ENCODE measurements around the gene MRPL4. TPM values are rescaled to one million over a fixed set of nuclear protein-coding genes. Genes with fewer than 3 reads are reported as not detected.

The MRPL4 gene
- total and polyA plus RNA-seq, 2 experiments from 2014 or later = 92.0 to 171 TPM

- Histone ChIP-seq H3F3A (replicated peaks; ENCODE audit: low read depth) (peaks cover 13% of the 10 kb centered on the region; the same call in 1 of the 2 replicates), H2AFZ (peak within 1 kb of the TSS; percentile 94), H3K27me3 (ENCODE audit: insufficient read depth) (peaks cover 45% of the 10 kb centered on the region), H3K4me2 (peak within 1 kb of the TSS; percentile 77), H3K4me1 (ENCODE audit: insufficient read depth) (peaks cover 4% of the 10 kb centered on the region; the same call in 1 of the 2 replicates), H3K36me3 (ENCODE audit: insufficient read depth) (no peaks in the 10 kb centered on the region), H3K4me3 (peak within 1 kb of the TSS; percentile 53), H3K9me2 (ENCODE audit: insufficient read depth) (no peaks in the 10 kb centered on the region), H3K79me2 (replicated peaks; ENCODE audit: insufficient read depth) (no peaks in the 10 kb centered on the region), H4K20me1 (replicated peaks; ENCODE audit: insufficient read depth) (no peaks in the 10 kb centered on the region), H3K27ac (ENCODE audit: low read depth) (no peak within 1 kb of the TSS)
- no peak within 1 kb of the TSS for H3K27ac Mint-ChIP-seq
- H3K9me3 Mint-ChIP-seq = no peaks in the 10 kb centered on the region; the same call in 2 of the 3 replicates
- DNase-seq (ENCODE audit: low spot score) (peak; percentile 88), ATAC-seq (peak; percentile 78)
- H3K4me3 Mint-ChIP-seq = peak within 1 kb of the TSS; percentile 65
- peaks cover 4% of the 10 kb centered on the region; the same call in 2 of the 3 replicates for H3K4me1 Mint-ChIP-seq
- peaks cover 45% of the 10 kb centered on the region for H3K27me3 Mint-ChIP-seq (ENCODE audit: insufficient read depth, low read depth, poor library complexity)
- H3K36me3 Mint-ChIP-seq (ENCODE audit: low read depth) = peaks cover 4% of the 10 kb centered on the region; the same call in 1 of the 3 replicates
- TF ChIP-seq EZH2 (IDR thresholded peaks at IDR 0.05; ENCODE audit: low read depth, unreplicated experiment) = peak; percentile 46
- no peak for TF ChIP-seq CTCF (conservative IDR thresholded peaks at IDR 0.05; ENCODE audit: low read depth in 2 of 2)
- peak; percentile 49; the same call in 1 of the 2 replicates for TF ChIP-seq POLR2AphosphoS5 (IDR thresholded peaks at IDR 0.05; ENCODE audit: low read depth)
- no peak for TF ChIP-seq JUNB (IDR thresholded peaks at IDR 0.05; ENCODE audit: unreplicated experiment)
- TF ChIP-seq ZNF114 (CRISPR knock-in tag; IDR thresholded peaks at IDR 0.05) = no peak
These were observed 18.8 kb downstream of the MRPL4 start, which contains the start of gene ICAM1 for GRCh38 chr19:10270616-10271394. ICAM1 (plus strand) TSS chr19:10271120; CDS start chr19:10271160, 40 bp downstream.

- H3K4me1 Mint-ChIP-seq = peaks cover 4% of the 10 kb centered on the region; the same call in 2 of the 3 replicates
- Histone ChIP-seq H3K4me2 (peak overlapping the region; percentile 77), H3K36me3 (ENCODE audit: insufficient read depth) (no peaks in the 10 kb centered on the region), H3K4me3 (peak overlapping the region; percentile 53), H3K27me3 (ENCODE audit: insufficient read depth) (peaks cover 45% of the 10 kb centered on the region), H3K9me2 (ENCODE audit: insufficient read depth) (no peaks in the 10 kb centered on the region), H4K20me1 (replicated peaks; ENCODE audit: insufficient read depth) (no peaks in the 10 kb centered on the region), H3K79me2 (replicated peaks; ENCODE audit: insufficient read depth) (no peaks in the 10 kb centered on the region), H3K27ac (ENCODE audit: low read depth) (no peak overlapping the region), H3K4me1 (ENCODE audit: insufficient read depth) (peaks cover 4% of the 10 kb centered on the region; the same call in 1 of the 2 replicates), H2AFZ (peak overlapping the region; percentile 94; the same call in 1 of the 2 replicates), H3F3A (replicated peaks; ENCODE audit: low read depth) (peaks cover 13% of the 10 kb centered on the region; the same call in 1 of the 2 replicates)
- peaks cover 4% of the 10 kb centered on the region; the same call in 1 of the 3 replicates for H3K36me3 Mint-ChIP-seq (ENCODE audit: low read depth)
- peak overlapping the region; percentile 65 for H3K4me3 Mint-ChIP-seq
- H3K27me3 Mint-ChIP-seq (ENCODE audit: insufficient read depth, low read depth, poor library complexity) = peaks cover 42% of the 10 kb centered on the region
- no peak for DNase-seq (ENCODE audit: low spot score)
- no peaks in the 10 kb centered on the region; the same call in 2 of the 3 replicates for H3K9me3 Mint-ChIP-seq
- H3K27ac Mint-ChIP-seq = no peak overlapping the region
- peak; percentile 6; the same call in 2 of the 3 replicates for ATAC-seq
- TF ChIP-seq ZNF462 (CRISPR knock-in tag; IDR thresholded peaks at IDR 0.05) (no peak), EZH2 (IDR thresholded peaks at IDR 0.05; ENCODE audit: low read depth, unreplicated experiment) (no peak), EZH2phosphoT487 (IDR thresholded peaks at IDR 0.05; ENCODE audit: unreplicated experiment) (no peak), CTCF (conservative IDR thresholded peaks at IDR 0.05; ENCODE audit: low read depth in 2 of 2) (no peak), NANOG (IDR thresholded peaks at IDR 0.05; ENCODE audit: borderline replicate concordance) (no peak)
These were observed 19.6 kb downstream of the MRPL4 start for GRCh38 chr19:10271543-10272086.
